Activated naive CD8-positive, alpha-beta T cell (primary cell): ENCODE results near the gene AIDA.
"Not testable (repeated sequence)": the region's sequence is repeated elsewhere in the genome, so short reads cannot be mapped to it uniquely, and the experiment has no call there.

ENCODE experiments used
- H3K27ac Mint-ChIP-seq: one replicate; pipeline ENCODE4 v1.8.0; 2021; ENCODE audit warnings: mixed read lengths
- H3K27me3 Mint-ChIP-seq: one replicate; pipeline ENCODE4 v1.8.0; 2021; ENCODE audit warnings: mixed read lengths
- H3K36me3 Mint-ChIP-seq: one replicate; pipeline ENCODE4 v1.8.0; 2021; ENCODE audit warnings: mixed read lengths
- H3K4me1 Mint-ChIP-seq: one replicate; pipeline ENCODE4 v1.8.0; 2021; ENCODE audit warnings: low read depth, mixed read lengths
- H3K4me3 Mint-ChIP-seq: one replicate; pipeline ENCODE4 v1.8.0; 2021; ENCODE audit warnings: mild to moderate bottlenecking, mixed read lengths
- H3K9me3 Mint-ChIP-seq: one replicate; pipeline ENCODE4 v1.8.0; 2021; ENCODE audit warnings: low read depth, mixed read lengths

AIDA gene, protein sequence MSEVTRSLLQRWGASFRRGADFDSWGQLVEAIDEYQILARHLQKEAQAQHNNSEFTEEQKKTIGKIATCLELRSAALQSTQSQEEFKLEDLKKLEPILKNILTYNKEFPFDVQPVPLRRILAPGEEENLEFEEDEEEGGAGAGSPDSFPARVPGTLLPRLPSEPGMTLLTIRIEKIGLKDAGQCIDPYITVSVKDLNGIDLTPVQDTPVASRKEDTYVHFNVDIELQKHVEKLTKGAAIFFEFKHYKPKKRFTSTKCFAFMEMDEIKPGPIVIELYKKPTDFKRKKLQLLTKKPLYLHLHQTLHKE

DNA sequence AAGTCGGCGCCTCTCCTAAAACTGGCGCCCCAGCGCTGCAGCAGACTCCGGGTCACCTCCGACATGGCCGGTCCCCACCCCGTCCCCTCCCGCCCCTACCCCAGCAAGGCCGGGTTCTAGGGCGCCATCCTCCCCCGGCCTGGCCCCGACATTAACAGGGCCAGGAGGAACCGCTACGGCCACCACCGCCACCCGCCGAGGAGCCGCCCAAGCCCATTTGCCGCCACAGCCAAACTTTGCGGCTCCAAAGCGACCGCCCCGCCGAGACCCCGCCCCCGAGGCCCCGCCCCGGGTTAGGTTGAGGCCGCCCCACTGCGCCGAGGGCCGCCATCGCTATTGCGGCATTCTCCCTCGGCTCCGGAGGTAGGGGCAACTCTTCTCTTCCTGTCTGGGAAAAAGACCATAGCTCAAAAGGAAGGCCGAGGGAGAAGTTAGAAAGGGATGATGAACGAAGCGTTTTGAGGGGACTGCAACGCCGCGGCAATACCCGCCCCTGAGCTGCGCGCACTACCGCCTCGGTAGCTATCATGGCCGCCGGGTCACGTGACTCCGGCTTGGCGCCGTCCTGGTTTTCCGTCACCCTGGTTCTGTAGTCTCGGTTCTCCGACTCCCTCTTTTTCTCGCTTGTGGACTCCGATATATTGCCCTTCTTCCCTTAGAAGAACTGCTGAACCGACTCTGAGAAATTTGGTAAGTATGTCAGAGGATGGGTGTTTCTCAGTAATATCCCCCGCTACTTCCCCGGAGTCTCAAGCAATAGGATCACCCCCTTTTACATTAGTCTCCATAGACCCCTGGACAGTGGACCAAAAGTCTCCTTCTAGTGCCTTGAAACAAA lies at the start of gene AIDA, which contains the start of gene BROX:
Gene AIDA, minus strand, starts transcription at position 239 of the 838 bp plus-strand sequence. Its CDS starts 174 bp downstream, at position 65.
Gene BROX, plus strand, starts transcription at position 312 of the 838 bp plus-strand sequence. CDS start 3,136 bp downstream, outside the sequence.
- H3K9me3 Mint-ChIP-seq = no peaks in the 10 kb centered on the region
- no peaks in the 10 kb centered on the region for H3K27me3 Mint-ChIP-seq
- peak within 1 kb of the TSS; percentile 99 for H3K27ac Mint-ChIP-seq
- H3K4me3 Mint-ChIP-seq = peak within 1 kb of the TSS; percentile 100
- H3K36me3 Mint-ChIP-seq = peaks cover 7% of the 10 kb centered on the region
- H3K4me1 Mint-ChIP-seq = peaks cover 53% of the 10 kb centered on the region

DNA sequence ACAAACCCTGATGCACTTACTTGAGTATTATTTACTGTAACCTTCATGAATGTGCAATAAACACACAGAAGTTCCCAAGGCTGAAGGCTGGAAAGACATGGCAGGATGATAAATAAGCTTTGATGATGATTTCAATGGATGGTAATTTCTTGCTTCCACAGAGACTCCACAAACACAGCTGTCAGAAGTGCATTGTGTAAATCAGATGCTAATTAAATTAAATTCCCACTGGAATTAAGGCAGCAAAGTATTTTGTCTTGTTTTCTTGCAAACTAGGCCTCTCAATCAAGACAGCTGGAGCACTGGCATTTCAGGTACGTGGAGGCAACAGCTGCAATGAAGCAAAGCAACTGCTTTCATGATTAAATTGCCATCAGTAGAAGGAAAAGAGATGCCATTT lies 48.8 kb upstream of the AIDA start:
- H3K4me1 Mint-ChIP-seq = no peaks in the 10 kb centered on the region
- H3K36me3 Mint-ChIP-seq = no peaks in the 10 kb centered on the region
- H3K27ac Mint-ChIP-seq = no peak overlapping the region
- H3K4me3 Mint-ChIP-seq = no peak overlapping the region
- H3K27me3 Mint-ChIP-seq = peaks cover 12% of the 10 kb centered on the region
- H3K9me3 Mint-ChIP-seq = no peaks in the 10 kb centered on the region

DNA sequence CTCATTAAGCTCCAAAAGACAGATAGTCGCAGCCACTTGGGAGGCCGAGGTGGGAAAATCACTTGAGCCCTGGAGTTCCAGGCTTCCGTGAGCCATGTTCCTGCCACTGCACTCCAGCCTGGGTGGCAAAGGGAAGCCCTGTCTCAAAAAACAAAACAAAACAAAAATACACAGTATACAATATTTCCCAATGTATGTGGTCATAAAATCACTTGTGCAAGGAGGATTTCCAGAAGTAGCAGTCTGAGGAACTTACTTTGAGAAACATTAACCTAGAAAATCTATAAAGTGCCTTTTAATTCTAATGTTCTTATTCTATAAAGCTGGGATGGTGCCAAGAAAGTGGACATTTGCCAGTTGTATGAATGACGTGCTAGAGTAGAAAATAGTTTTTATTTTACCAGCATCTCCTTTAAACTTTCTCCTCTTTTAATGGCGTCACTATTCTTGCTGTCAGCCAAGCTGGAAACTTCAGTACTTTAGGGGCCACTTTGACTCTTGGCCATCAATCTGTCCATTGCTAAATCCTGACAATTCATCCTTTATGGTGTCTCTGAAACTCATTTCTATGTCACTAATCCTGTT lies 47.3 kb upstream of the AIDA start:
- Mint-ChIP-seq H3K36me3 (no peaks in the 10 kb centered on the region), H3K9me3 (no peaks in the 10 kb centered on the region), H3K27ac (no peak overlapping the region), H3K27me3 (peaks cover 12% of the 10 kb centered on the region), H3K4me1 (no peaks in the 10 kb centered on the region), H3K4me3 (no peak overlapping the region)

DNA sequence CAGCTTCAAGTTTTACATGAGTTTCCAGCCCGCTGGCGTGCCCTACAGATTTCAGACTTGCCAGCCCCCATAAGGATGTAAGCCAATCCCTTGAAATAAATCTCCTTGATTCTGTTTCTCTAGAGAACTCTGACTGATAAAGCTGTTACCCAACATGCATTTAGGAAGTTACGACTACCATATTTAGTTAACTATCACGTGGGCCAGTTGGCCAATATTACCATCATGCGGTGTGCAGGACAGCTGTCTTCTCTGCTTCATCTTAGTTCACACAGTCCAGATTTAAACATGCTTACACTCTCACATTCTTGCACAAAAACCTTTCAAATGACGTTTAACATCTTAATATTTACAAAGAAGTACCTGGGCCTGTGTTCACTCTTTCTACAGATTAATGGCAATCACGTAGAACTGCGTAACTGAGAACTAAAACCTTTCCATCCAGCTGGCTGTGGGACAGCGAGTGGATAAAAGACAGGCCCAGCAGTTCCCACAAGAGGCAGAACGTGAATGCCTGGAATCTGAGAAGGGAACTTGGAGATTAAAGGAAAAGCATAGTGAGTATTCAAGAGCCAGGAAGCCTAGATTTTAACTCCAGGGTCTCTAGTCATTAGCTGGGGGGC lies 45.5 kb upstream of the AIDA start:
- no peak overlapping the region for H3K27ac Mint-ChIP-seq
- H3K4me1 Mint-ChIP-seq = no peaks in the 10 kb centered on the region
- H3K4me3 Mint-ChIP-seq = no peak overlapping the region
- H3K36me3 Mint-ChIP-seq = no peaks in the 10 kb centered on the region
- no peaks in the 10 kb centered on the region for H3K9me3 Mint-ChIP-seq
- peaks cover 4% of the 10 kb centered on the region for H3K27me3 Mint-ChIP-seq

DNA sequence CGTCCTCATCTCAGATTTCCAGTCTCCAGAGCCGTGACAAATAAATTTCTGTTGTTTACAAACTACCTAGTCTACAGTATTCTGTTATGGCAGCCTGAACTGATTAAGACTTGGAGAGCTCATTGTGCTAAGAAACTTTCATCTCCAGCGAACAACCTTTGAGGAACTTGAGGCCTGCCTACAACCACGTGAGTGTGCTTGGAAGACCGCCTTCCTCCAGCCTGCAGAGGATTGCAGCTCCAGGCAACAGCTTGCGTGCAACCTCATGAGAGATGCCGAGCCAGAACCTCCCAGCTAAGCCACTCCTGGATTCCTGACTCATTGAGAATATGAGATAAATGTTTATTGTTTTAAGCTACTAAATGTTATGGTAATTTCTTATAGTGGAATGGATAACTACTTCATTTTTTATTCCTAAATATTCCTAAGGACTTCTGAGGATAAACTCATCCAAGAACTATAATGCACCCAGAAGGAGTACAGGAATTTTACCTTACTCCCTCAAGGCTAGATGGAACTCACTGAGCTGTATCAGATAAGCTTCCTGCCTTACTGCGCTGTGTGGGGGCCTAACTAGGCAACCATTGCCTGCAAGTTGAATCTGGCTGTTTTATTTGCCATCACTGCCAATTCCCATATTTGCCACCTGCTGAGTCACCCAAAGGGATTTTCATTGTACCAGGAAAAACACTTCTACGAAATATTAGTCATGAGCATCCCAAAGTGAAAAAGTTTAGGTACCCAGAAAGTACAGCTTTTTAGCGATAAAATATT lies 42.3 kb upstream of the AIDA start:
- Mint-ChIP-seq H3K36me3 (no peaks in the 10 kb centered on the region), H3K4me3 (no peak overlapping the region), H3K27me3 (no peaks in the 10 kb centered on the region), H3K9me3 (no peaks in the 10 kb centered on the region), H3K4me1 (no peaks in the 10 kb centered on the region), H3K27ac (no peak overlapping the region)

DNA sequence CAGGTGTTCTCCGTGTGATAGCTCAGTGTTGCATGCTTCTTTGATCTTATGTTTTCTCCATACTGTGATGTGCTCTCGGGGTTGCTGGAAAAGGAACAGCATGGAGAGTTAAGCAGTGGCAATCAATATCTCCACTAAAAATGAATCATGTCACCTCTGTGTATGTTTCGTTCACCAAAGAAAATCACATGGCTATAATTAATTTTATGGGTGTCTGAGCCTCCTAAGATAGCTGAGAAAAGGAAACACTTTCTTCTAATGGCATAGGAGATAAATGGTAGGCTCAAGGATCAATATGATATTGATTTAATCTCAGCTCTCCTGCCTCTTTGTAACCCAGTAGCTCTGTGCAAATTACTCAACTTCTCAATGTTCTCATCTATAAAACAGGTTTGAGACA lies 39.0 kb upstream of the AIDA start:
- Mint-ChIP-seq H3K27ac (no peak overlapping the region), H3K9me3 (no peaks in the 10 kb centered on the region), H3K36me3 (no peaks in the 10 kb centered on the region), H3K4me3 (no peak overlapping the region), H3K27me3 (no peaks in the 10 kb centered on the region), H3K4me1 (no peaks in the 10 kb centered on the region)

DNA sequence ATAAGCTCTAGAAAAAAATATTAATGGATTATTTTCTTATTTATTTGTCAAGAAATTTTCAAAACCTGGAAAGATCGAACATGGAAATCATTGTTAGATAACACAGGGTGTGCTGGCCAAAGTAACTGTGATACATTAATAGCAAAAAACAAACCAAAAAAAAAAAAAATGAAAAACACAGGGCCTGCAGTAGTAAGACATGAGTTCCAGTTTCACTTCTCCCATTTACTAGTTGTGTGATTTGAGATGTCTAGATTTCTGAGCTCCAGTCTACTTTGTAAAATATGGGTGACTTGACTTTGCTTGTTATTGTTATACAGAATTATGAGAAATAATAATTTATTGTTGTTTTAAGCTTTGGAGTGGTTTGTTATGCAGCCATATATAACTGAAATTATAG lies 38.4 kb upstream of the AIDA start:
- no peak overlapping the region for H3K4me3 Mint-ChIP-seq
- no peaks in the 10 kb centered on the region for H3K9me3 Mint-ChIP-seq
- H3K4me1 Mint-ChIP-seq = no peaks in the 10 kb centered on the region
- H3K27ac Mint-ChIP-seq = no peak overlapping the region
- no peaks in the 10 kb centered on the region for H3K36me3 Mint-ChIP-seq
- no peaks in the 10 kb centered on the region for H3K27me3 Mint-ChIP-seq

DNA sequence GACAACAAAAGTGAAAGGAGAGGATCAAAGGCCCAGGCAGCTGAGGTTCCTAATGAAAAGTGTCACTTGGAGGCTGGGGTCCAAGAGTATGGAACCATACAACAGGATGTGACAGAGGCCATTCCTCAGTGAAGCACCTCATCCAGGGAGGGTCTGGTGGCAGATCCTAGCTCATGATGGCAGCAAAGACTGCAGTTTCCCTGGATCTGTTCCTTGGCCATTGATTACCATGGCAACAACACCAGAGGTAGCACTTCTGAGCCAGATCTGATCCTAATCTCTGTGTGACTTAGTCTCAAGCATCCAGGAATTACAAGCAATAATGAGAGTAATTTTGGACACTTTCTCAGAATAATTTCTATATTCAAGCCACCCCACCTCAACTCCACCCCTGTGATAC lies 37.6 kb upstream of the AIDA start:
- no peak overlapping the region for H3K27ac Mint-ChIP-seq
- no peaks in the 10 kb centered on the region for H3K27me3 Mint-ChIP-seq
- no peak overlapping the region for H3K4me3 Mint-ChIP-seq
- H3K36me3 Mint-ChIP-seq = no peaks in the 10 kb centered on the region
- no peaks in the 10 kb centered on the region for H3K4me1 Mint-ChIP-seq
- H3K9me3 Mint-ChIP-seq = no peaks in the 10 kb centered on the region

DNA sequence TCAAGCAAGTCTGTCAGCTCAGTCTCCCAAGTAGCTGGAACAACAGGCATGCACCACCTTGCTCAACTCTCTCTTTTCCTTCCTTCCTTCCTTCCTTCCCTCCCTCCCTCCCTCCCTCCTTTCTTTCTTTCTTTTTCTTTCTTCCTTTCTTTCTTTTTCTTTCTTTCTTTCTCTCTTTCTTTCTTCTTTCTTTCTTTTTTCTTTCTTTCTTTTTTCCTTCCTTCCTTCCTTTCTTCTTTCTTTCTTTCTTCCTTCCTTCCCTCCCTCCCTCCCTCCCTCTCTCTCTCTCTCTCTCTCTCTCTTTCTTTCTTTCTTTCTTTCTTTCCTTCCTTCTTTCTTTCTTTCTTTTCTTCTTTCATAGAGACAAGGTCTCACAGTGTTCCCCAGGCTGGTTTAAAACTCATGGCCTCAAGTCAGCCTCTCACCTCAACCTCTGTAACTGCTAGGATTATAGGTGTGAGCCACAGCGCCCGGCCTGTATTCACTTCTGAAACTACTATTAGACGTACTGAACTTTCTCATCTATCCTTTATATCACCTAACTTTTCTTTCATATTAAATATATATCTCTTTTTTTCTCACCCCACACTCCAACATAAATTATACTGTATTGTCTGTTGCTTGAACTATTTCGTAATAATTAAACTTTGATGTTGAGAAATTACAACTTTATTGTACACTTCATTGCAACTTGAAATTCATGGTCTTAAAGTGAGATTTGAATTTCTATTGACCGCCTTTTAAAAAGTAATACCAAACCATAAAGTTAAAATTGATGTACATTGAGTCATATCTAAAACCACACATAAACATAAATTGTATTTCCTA lies 29.6 kb upstream of the AIDA start:
- H3K9me3 Mint-ChIP-seq, H3K36me3 Mint-ChIP-seq, H3K4me3 Mint-ChIP-seq, H3K4me1 Mint-ChIP-seq, H3K27me3 Mint-ChIP-seq, H3K27ac Mint-ChIP-seq: not testable (repeated sequence)

DNA sequence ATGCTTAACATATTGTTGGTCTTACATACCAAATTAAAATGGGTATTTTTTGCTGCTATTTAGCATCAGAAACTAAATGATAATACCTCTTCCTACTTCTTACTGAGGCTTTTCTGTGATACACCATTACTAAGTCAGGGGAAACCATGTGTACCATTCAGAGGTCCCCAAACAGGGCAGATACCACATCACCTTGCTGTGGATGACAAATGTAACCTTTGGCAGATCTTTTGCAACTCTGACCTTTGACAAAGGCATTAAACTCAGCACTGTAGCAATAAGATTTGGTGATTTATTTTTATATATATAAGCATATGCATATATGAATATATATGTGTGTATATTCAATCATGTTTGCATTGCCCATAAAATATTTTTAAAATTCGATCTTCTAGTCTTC lies 27.6 kb upstream of the AIDA start:
- H3K36me3 Mint-ChIP-seq = no peaks in the 10 kb centered on the region
- no peaks in the 10 kb centered on the region for H3K4me1 Mint-ChIP-seq
- no peaks in the 10 kb centered on the region for H3K27me3 Mint-ChIP-seq
- H3K9me3 Mint-ChIP-seq = no peaks in the 10 kb centered on the region
- no peak overlapping the region for H3K4me3 Mint-ChIP-seq
- no peak overlapping the region for H3K27ac Mint-ChIP-seq

DNA sequence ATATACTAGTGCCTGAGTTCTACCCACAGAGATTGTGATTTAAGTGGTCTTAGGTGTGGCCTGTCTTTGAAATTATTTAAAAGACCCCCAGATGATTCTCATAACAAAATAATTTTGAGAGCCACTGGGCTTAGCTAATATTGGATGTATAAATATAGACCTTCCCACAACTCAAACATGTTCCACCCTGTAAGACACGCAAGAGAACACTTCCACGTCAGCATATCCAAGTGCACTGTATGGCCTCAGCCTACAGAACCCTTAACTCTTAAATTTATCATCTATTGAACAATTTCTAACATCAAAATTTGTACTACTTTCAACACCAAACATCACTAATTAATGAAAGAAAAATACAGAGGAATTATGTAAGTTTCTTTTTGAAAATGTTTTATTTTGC lies 27.2 kb upstream of the AIDA start:
- Mint-ChIP-seq H3K4me1 (no peaks in the 10 kb centered on the region), H3K4me3 (no peak overlapping the region), H3K36me3 (no peaks in the 10 kb centered on the region), H3K27me3 (no peaks in the 10 kb centered on the region), H3K9me3 (no peaks in the 10 kb centered on the region), H3K27ac (no peak overlapping the region)

DNA sequence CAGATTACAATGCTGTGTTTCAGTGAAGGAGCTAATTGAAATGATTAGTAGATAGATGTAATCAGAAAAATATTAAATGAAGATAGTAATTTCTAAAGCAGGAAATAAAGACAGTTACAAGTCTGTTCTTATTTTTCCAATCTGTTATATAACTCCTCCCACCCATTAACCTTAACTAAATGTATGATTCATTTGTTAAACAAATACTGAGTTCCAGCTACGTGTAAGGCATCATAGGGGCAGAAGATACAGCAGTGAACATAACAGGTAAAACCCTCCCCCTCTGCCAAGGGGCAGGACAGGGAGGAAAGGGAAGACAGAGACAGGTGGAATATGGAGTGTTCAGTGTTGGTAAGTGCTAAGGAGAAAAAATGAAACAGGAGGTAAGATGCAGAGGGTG lies 24.7 kb upstream of the AIDA start, which contains the start of gene FAM177B:
Gene FAM177B, plus strand, starts transcription at position 231 of the 400 bp plus-strand sequence. CDS start 9,344 bp downstream, outside the sequence.
- no peaks in the 10 kb centered on the region for H3K27me3 Mint-ChIP-seq
- H3K9me3 Mint-ChIP-seq = no peaks in the 10 kb centered on the region
- H3K4me1 Mint-ChIP-seq = peaks cover 2% of the 10 kb centered on the region
- no peak within 1 kb of the TSS for H3K4me3 Mint-ChIP-seq
- peaks cover 7% of the 10 kb centered on the region for H3K36me3 Mint-ChIP-seq
- H3K27ac Mint-ChIP-seq = no peak within 1 kb of the TSS

DNA sequence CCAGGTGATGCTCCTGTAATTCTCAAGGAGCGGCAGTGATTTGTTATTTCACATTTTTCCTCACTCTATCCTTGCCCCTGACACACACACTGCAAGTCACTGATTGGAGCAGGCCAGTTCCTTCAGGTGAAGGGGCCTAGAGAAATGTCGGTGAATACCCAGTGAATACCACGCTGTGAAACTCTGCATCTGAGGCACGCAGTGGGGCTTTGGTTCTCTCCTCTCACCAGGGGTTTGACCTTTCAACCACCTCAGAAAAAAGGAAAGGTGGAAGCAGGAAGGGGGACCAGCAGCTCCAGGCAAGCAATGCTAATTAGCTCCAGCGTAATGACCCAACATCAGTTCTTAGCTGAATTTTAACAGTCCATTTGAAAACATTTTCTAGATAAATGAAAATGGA lies 24.2 kb upstream of the AIDA start:
- no peaks in the 10 kb centered on the region for H3K9me3 Mint-ChIP-seq
- no peak overlapping the region for H3K27ac Mint-ChIP-seq

DNA sequence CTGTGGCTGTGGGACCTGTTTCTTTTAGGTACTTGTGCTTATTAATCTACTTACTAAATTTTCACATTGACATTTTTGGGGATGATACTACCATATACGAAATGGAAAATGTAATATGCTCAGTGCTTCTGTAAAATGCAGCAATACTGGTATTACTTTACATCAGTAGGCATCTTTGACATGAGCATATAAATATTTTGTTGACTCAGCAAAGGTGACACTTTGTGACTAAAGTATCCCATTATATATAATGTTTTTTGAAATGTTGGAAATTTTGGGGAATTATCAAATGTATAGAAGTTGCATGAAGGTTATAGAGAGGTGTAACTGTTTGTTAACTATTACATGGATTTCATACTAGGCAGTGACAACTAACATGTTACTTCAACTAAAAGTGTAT lies 22.4 kb upstream of the AIDA start:
- Mint-ChIP-seq H3K27ac (no peak overlapping the region), H3K4me1 (peaks cover 5% of the 10 kb centered on the region), H3K27me3 (no peaks in the 10 kb centered on the region), H3K36me3 (peaks cover 10% of the 10 kb centered on the region), H3K9me3 (no peaks in the 10 kb centered on the region), H3K4me3 (no peak overlapping the region)

More for the DNA sequence above, 24.2 kb upstream of the AIDA start:
- peaks cover 5% of the 10 kb centered on the region for H3K4me1 Mint-ChIP-seq
- no peaks in the 10 kb centered on the region for H3K27me3 Mint-ChIP-seq
- no peak overlapping the region for H3K4me3 Mint-ChIP-seq
- peaks cover 10% of the 10 kb centered on the region for H3K36me3 Mint-ChIP-seq
